ENCODE measurements around the gene SLC2A9. TPM values are rescaled to one million over a fixed set of nuclear protein-coding genes. Genes with fewer than 3 reads are reported as not detected.

SLC2A9 gene
- total RNA-seq, 2 donors from 2014 or later: 9.8 to 15.3 TPM

DNA sequence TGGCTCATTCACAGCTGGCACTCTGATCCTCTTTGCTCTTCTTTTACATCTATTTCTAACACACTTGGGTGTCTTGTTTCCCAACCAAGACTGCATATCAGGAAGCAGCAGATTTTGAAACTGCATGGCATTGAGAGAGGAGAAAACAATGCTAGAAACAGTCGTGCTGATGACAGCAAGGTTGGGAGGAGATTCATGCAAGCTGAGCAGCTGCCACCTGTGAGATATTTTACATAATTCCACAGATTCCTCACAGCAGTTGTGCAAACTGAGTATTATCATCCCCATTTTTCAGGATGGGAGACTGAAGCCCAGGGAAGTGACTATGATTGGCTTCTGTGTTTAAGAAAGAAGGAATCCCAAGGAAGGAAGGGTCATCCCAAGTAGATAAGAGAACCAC is 105.0 kb downstream of the SLC2A9 start:
- intact Hi-C loops (cut with DNase I): no loop called here
- TF ChIP-seq POLR2A (IDR thresholded peaks at IDR 0.05) (no peak), POLR2AphosphoS5 (IDR thresholded peaks at IDR 0.05) (no peak)
- TF ChIP-seq, protein P1, sequence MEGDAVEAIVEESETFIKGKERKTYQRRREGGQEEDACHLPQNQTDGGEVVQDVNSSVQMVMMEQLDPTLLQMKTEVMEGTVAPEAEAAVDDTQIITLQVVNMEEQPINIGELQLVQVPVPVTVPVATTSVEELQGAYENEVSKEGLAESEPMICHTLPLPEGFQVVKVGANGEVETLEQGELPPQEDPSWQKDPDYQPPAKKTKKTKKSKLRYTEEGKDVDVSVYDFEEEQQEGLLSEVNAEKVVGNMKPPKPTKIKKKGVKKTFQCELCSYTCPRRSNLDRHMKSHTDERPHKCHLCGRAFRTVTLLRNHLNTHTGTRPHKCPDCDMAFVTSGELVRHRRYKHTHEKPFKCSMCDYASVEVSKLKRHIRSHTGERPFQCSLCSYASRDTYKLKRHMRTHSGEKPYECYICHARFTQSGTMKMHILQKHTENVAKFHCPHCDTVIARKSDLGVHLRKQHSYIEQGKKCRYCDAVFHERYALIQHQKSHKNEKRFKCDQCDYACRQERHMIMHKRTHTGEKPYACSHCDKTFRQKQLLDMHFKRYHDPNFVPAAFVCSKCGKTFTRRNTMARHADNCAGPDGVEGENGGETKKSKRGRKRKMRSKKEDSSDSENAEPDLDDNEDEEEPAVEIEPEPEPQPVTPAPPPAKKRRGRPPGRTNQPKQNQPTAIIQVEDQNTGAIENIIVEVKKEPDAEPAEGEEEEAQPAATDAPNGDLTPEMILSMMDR (IDR thresholded peaks at IDR 0.05): no peak
- 24% methylated on average over 1 of the region's 1 CpG for WGBS

DNA sequence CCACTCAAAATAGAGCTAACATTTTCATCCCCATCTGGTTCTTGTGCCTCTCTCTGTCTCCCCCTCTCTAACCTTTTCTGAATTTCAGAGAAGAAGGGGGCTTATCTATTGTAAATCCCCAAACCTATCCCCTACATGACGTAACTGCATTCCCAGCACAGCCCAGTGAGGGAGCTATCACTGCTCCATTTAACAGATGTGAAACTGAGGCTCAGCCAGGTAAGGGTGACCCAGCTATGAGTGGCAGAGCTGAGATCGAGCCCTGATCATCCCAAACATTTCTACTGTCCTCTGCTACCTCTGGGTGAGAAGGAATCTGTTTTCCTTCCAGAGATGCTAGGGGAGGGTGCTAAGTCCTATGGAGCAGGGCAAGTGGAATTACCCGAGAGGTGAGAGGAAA is 107.5 kb downstream of the SLC2A9 start:
- peaks cover 0 to 7% of the 10 kb centered on the region in 2 donors for H3K36me3 ChIP-seq
- H3K4me3 ChIP-seq: no peak overlapping the region
- 92% methylated on average over 3 of the region's 3 CpGs for WGBS
- no peak for DNase-seq (ENCODE audit: low spot score)
- no peaks in the 10 kb centered on the region for H3K9me3 ChIP-seq
- intact Hi-C loops (cut with DNase I): no loop called here
- H3K4me1 ChIP-seq (replicated peaks): no peaks in the 10 kb centered on the region
- no peak overlapping the region for H3K27ac ChIP-seq
- no peaks in the 10 kb centered on the region for H3K27me3 ChIP-seq (replicated peaks; ENCODE audit: insufficient read depth)
- no peak for TF ChIP-seq POLR2A (IDR thresholded peaks at IDR 0.05)
- TF ChIP-seq POLR2AphosphoS5 (IDR thresholded peaks at IDR 0.05): no peak
- TF ChIP-seq, protein P1 (IDR thresholded peaks at IDR 0.05): no peak

More for the DNA sequence above, 105.0 kb downstream of the SLC2A9 start:
- peaks cover 0 to 3% of the 10 kb centered on the region in 2 donors for H3K36me3 ChIP-seq
- no peaks in the 10 kb centered on the region for H3K9me3 ChIP-seq
- H3K4me3 ChIP-seq: no peak overlapping the region
- H3K27ac ChIP-seq: no peak overlapping the region
- H3K4me1 ChIP-seq (replicated peaks): no peaks in the 10 kb centered on the region
- DNase-seq (ENCODE audit: low spot score): no peak
- H3K27me3 ChIP-seq (replicated peaks; ENCODE audit: insufficient read depth): no peaks in the 10 kb centered on the region

DNA sequence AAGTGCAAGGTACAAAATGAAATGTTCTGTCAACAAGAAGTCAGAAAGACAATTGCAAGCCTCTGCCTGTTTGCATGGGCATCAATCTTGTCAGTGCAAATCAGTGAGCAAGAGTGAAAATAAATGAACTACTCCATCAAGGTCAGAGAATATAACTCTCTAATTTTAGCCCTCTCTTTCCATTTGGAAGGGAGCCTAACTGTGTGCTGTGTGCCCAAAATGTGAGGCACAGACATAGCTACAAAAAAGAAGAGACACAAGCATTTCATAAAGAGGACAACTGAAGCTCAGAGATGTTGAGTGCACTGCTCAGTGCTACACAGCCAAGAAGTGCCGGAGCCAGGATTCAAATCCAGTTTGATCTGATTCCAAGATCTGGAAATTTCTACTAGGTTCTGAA is 114.3 kb downstream of the SLC2A9 start:
- Histone ChIP-seq H3K4me1 (replicated peaks) (no peaks in the 10 kb centered on the region), H3K4me3 (no peak overlapping the region), H3K27me3 (replicated peaks; ENCODE audit: insufficient read depth) (no peaks in the 10 kb centered on the region), H3K27ac (no peak overlapping the region), H3K36me3 (peaks cover 0 to 7% of the 10 kb centered on the region in 2 donors), H3K9me3 (no peaks in the 10 kb centered on the region)
- 89% methylated on average over 1 of the region's 1 CpG for WGBS
- no peak for DNase-seq (ENCODE audit: low spot score)
- intact Hi-C loops (cut with DNase I): no loop called here
- TF ChIP-seq, protein P1 (IDR thresholded peaks at IDR 0.05): no peak
- no peak for TF ChIP-seq POLR2AphosphoS5 (IDR thresholded peaks at IDR 0.05)
- TF ChIP-seq POLR2A (IDR thresholded peaks at IDR 0.05): no peak

DNA sequence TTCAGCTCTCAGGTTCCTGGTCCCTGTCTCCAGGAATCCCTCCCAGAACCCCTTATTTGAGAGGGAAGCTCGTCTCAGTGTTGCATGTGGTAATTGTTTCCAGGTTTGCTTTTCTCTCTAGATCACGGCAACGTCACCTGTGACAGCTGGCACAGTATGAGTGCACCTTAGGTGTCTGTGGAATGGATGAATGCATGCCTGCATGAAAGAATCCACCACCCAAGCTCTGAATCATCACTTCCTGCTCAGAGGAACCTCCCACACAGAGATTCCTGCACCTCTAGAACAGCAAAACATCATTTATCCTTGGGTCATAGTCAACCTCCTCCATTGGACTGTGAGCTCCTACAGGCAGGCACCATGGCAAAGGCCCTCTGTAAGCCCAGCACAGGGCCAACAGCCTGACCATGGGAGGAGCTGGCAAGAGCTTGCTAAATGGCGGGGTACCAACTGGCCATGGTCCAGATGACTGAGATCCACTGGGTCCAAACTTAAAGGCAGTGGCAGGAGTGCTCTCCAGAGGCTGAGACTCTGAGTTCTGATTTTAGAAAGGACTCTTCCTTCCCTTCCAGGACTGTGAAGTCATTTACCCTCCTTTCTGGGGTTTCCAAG is 116.2 kb downstream of the SLC2A9 start:
- no peaks in the 10 kb centered on the region for H3K36me3 ChIP-seq
- no peaks in the 10 kb centered on the region for H3K4me1 ChIP-seq (replicated peaks)
- TF ChIP-seq, protein P1 (IDR thresholded peaks at IDR 0.05): no peak
- TF ChIP-seq POLR2AphosphoS5 (IDR thresholded peaks at IDR 0.05) (no peak), POLR2A (IDR thresholded peaks at IDR 0.05) (no peak)
- H3K9me3 ChIP-seq: no peaks in the 10 kb centered on the region
- H3K27ac ChIP-seq: no peak overlapping the region
- 83% methylated on average over 4 of the region's 4 CpGs for WGBS
- no peak overlapping the region for H3K4me3 ChIP-seq
- intact Hi-C loops (cut with DNase I): no loop called here
- DNase-seq (ENCODE audit: low spot score): no peak
- no peaks in the 10 kb centered on the region for H3K27me3 ChIP-seq (replicated peaks; ENCODE audit: insufficient read depth)

DNA sequence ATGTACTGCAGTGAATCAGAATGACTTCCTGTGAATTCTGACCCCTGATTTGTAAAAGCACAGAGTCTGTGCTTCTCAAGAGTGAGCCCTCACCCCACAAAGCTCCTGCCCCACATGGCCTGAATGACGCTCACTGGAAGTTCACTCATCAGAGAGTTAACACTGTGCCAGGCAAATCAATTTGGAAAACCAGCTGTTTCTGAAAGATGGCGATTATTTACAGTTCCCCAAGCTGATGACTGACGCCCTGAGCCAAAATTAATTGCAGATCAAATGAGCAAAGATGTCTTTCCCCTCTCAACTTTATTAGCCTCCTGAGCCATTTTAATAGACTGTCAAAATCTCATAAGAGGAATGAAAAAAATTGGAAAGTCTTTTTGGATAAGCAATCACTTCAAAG is 118.0 kb downstream of the SLC2A9 start:
- H3K27me3 ChIP-seq (replicated peaks; ENCODE audit: insufficient read depth): no peaks in the 10 kb centered on the region
- WGBS: 83% methylated on average over 3 of the region's 3 CpGs
- H3K9me3 ChIP-seq: no peaks in the 10 kb centered on the region
- H3K4me3 ChIP-seq: no peak overlapping the region
- intact Hi-C loops (cut with DNase I): no loop called here
- no peaks in the 10 kb centered on the region for H3K36me3 ChIP-seq
- H3K4me1 ChIP-seq (replicated peaks): no peaks in the 10 kb centered on the region
- TF ChIP-seq, protein P1 (IDR thresholded peaks at IDR 0.05): no peak
- TF ChIP-seq POLR2A (IDR thresholded peaks at IDR 0.05): no peak
- TF ChIP-seq POLR2AphosphoS5 (IDR thresholded peaks at IDR 0.05): no peak
- no peak for DNase-seq (ENCODE audit: low spot score)
- no peak overlapping the region for H3K27ac ChIP-seq
